Mesendoderm (in vitro differentiated cells): ENCODE results near the gene FLYWCH1.

Experiments used
- DNase-seq: peaks from one replicate; pipeline ENCODE4 v3.0.0; 2013
- H2AK5ac ChIP-seq: 2 replicates; pipeline ENCODE4 v1.6.1; 2013; ENCODE audit warnings: low read length, inconsistent platforms
- H2BK120ac ChIP-seq: 2 replicates; pipeline ENCODE4 v1.6.1; 2013; ENCODE audit warnings: low read depth, mild to moderate bottlenecking, low read length, moderate library complexity, mixed read lengths
- H2BK15ac ChIP-seq: replicated peaks from 2 replicates; pipeline ENCODE4 v1.6.1; 2013; ENCODE audit warnings: low read depth, mild to moderate bottlenecking, moderate library complexity
- H2BK5ac ChIP-seq: 2 replicates; pipeline ENCODE4 v1.6.1; 2013; ENCODE audit warnings: low read length, inconsistent platforms
- H3K18ac ChIP-seq: 2 replicates; pipeline ENCODE4 v1.6.1; 2013; ENCODE audit warnings: mild to moderate bottlenecking, low read length, mixed read lengths
- H3K23ac ChIP-seq: one replicate; pipeline ENCODE4 v1.6.1; 2013; ENCODE audit warnings: low read length
- H3K27ac ChIP-seq: 2 replicates; pipeline ENCODE4 v1.5.1; 2013; ENCODE audit warnings: low read depth, mild to moderate bottlenecking, inconsistent platforms, low read length, moderate library complexity
- H3K27me3 ChIP-seq: 2 replicates; pipeline ENCODE4 v1.6.1; 2013; ENCODE audit warnings: low read length, control low read depth, mild to moderate bottlenecking, inconsistent platforms; ENCODE audit not compliant: insufficient read depth, poor library complexity
- H3K36me3 ChIP-seq: 2 replicates; pipeline ENCODE4 v1.6.1; 2013; ENCODE audit warnings: low read length, inconsistent platforms; ENCODE audit not compliant: control insufficient read depth, insufficient read depth
- H3K4ac ChIP-seq: one replicate; pipeline ENCODE4 v1.6.1; 2013; ENCODE audit warnings: low read depth, mild to moderate bottlenecking, low read length, moderate library complexity
- H3K4me1 ChIP-seq: 2 replicates; pipeline ENCODE4 v1.6.1; 2013; ENCODE audit warnings: low read depth, low read length, inconsistent platforms; ENCODE audit not compliant: control insufficient read depth
- H3K4me2 ChIP-seq: 2 replicates; pipeline ENCODE4 v1.6.1; 2013; ENCODE audit warnings: low read length
- H3K4me3 ChIP-seq: 2 replicates; pipeline ENCODE4 v1.5.1; 2013; ENCODE audit warnings: mild to moderate bottlenecking, low read length
- H3K56ac ChIP-seq: one replicate; pipeline ENCODE4 v1.6.1; 2013; ENCODE audit warnings: low read length
- H3K79me1 ChIP-seq: 2 replicates; pipeline ENCODE4 v1.6.1; 2013; ENCODE audit warnings: low read length, inconsistent platforms
- H3K79me2 ChIP-seq: 2 replicates; pipeline ENCODE4 v1.6.1; 2013; ENCODE audit warnings: mild to moderate bottlenecking, low read length; ENCODE audit not compliant: control insufficient read depth, insufficient read depth
- H3K9ac ChIP-seq: 2 replicates; pipeline ENCODE4 v1.6.1; 2013; ENCODE audit warnings: low read length, inconsistent platforms
- H4K5ac ChIP-seq: one replicate; pipeline ENCODE4 v1.6.1; 2013; ENCODE audit warnings: low read length
- H4K8ac ChIP-seq: one replicate; pipeline ENCODE4 v1.6.1; 2013; ENCODE audit warnings: low read depth, mild to moderate bottlenecking, control low read depth, low read length, moderate library complexity
- WGBS: extraction: QIAGEN DNeasy Blood & Tissue Kit; methylation state at CpG from one replicate; pipeline ENCODE4 v1.1.7; 2013; ENCODE audit warnings: low lambda C conversion rate, missing lambda C conversion rate; ENCODE audit not compliant: insufficient coverage; ENCODE audit errors: extremely low coverage; 5-methylcytosine and 5-hydroxymethylcytosine counted together

FLYWCH1 gene

GRCh38 chr16:2991566-2992261 is 80.0 kb downstream of the FLYWCH1 start:
- Histone ChIP-seq H4K5ac (no peak overlapping the region), H2BK120ac (no peak overlapping the region), H4K8ac (no peak overlapping the region), H2BK5ac (no peak overlapping the region), H3K4me3 (no peak overlapping the region), H3K4me2 (no peak overlapping the region), H3K27me3 (no peaks in the 10 kb centered on the region), H3K79me1 (no peaks in the 10 kb centered on the region), H3K36me3 (no peaks in the 10 kb centered on the region), H2AK5ac (no peak overlapping the region), H3K4me1 (no peaks in the 10 kb centered on the region), H3K27ac (no peak overlapping the region), H2BK15ac (no peak overlapping the region), H3K18ac (no peak overlapping the region), H3K23ac (no peak overlapping the region), H3K9ac (no peak overlapping the region), H3K56ac (no peak overlapping the region), H3K79me2 (no peaks in the 10 kb centered on the region), H3K4ac (no peak overlapping the region)
- no CpG with 5 or more reads among the region's 12 CpGs for WGBS
- DNase-seq: no peak

- no peak overlapping the region for H3K56ac ChIP-seq
- no peak overlapping the region for H3K27ac ChIP-seq
- no peak for DNase-seq
- no peak overlapping the region for H3K18ac ChIP-seq
- no peaks in the 10 kb centered on the region for H3K4me1 ChIP-seq
- H3K9ac ChIP-seq: no peak overlapping the region
- no peak overlapping the region for H2AK5ac ChIP-seq
- H3K79me1 ChIP-seq: no peaks in the 10 kb centered on the region
- no peak overlapping the region for H4K5ac ChIP-seq
- H3K4me2 ChIP-seq: no peak overlapping the region
- H3K27me3 ChIP-seq: no peaks in the 10 kb centered on the region
- no peak overlapping the region for H4K8ac ChIP-seq
- H2BK5ac ChIP-seq: no peak overlapping the region
- no peaks in the 10 kb centered on the region for H3K79me2 ChIP-seq
- no peak overlapping the region for H2BK15ac ChIP-seq
- no peak overlapping the region for H3K4me3 ChIP-seq
- H3K36me3 ChIP-seq: no peaks in the 10 kb centered on the region
- no CpG with 5 or more reads among the region's 14 CpGs for WGBS
- H2BK120ac ChIP-seq: no peak overlapping the region
- no peak overlapping the region for H3K4ac ChIP-seq
- no peak overlapping the region for H3K23ac ChIP-seq
These were observed 80.8 kb downstream of the FLYWCH1 start for GRCh38 chr16:2992383-2993081.

GRCh38 chr16:2996298-2996697 is 84.6 kb downstream of the FLYWCH1 start:
- H3K9ac ChIP-seq: no peak overlapping the region
- H3K4me3 ChIP-seq: no peak overlapping the region
- H3K56ac ChIP-seq: peak overlapping the region; percentile 25
- no peak overlapping the region for H2BK5ac ChIP-seq
- H4K5ac ChIP-seq: no peak overlapping the region
- H3K27ac ChIP-seq: no peak overlapping the region
- no peak for DNase-seq
- H3K27me3 ChIP-seq: no peaks in the 10 kb centered on the region
- no peak overlapping the region for H3K23ac ChIP-seq
- H2AK5ac ChIP-seq: no peak overlapping the region
- no peak overlapping the region for H4K8ac ChIP-seq
- H2BK15ac ChIP-seq: no peak overlapping the region
- H3K36me3 ChIP-seq: no peaks in the 10 kb centered on the region
- no peaks in the 10 kb centered on the region for H3K4me1 ChIP-seq
- no CpG with 5 or more reads among the region's 13 CpGs for WGBS
- no peaks in the 10 kb centered on the region for H3K79me1 ChIP-seq
- H3K18ac ChIP-seq: no peak overlapping the region
- H3K79me2 ChIP-seq: no peaks in the 10 kb centered on the region
- H2BK120ac ChIP-seq: no peak overlapping the region
- H3K4me2 ChIP-seq: no peak overlapping the region
- no peak overlapping the region for H3K4ac ChIP-seq

GRCh38 chr16:2999929-3000328 is 88.2 kb downstream of the FLYWCH1 start:
- no peak overlapping the region for H4K8ac ChIP-seq
- no peaks in the 10 kb centered on the region for H3K4me1 ChIP-seq
- no peak overlapping the region for H3K4me2 ChIP-seq
- no peak overlapping the region for H3K18ac ChIP-seq
- WGBS: no CpG with 5 or more reads among the region's 6 CpGs
- H3K4me3 ChIP-seq: no peak overlapping the region
- H3K79me1 ChIP-seq: no peaks in the 10 kb centered on the region
- no peaks in the 10 kb centered on the region for H3K36me3 ChIP-seq
- H3K27me3 ChIP-seq: no peaks in the 10 kb centered on the region
- H3K23ac ChIP-seq: no peak overlapping the region
- H3K9ac ChIP-seq: no peak overlapping the region
- no peak overlapping the region for H4K5ac ChIP-seq
- H2AK5ac ChIP-seq: no peak overlapping the region
- no peak overlapping the region for H3K56ac ChIP-seq
- H3K4ac ChIP-seq: no peak overlapping the region
- no peak overlapping the region for H3K27ac ChIP-seq
- no peak overlapping the region for H2BK120ac ChIP-seq
- no peaks in the 10 kb centered on the region for H3K79me2 ChIP-seq
- H2BK5ac ChIP-seq: no peak overlapping the region
- DNase-seq: no peak
- no peak overlapping the region for H2BK15ac ChIP-seq

GRCh38 chr16:3000540-3000939 is 88.8 kb downstream of the FLYWCH1 start:
- Histone ChIP-seq H2BK120ac (no peak overlapping the region), H2BK15ac (no peak overlapping the region), H3K36me3 (no peaks in the 10 kb centered on the region), H3K4me3 (no peak overlapping the region), H2BK5ac (no peak overlapping the region), H4K8ac (no peak overlapping the region), H3K56ac (no peak overlapping the region), H3K27me3 (no peaks in the 10 kb centered on the region), H3K79me1 (no peaks in the 10 kb centered on the region), H4K5ac (no peak overlapping the region), H3K79me2 (no peaks in the 10 kb centered on the region), H3K4ac (no peak overlapping the region), H3K23ac (no peak overlapping the region), H3K9ac (no peak overlapping the region), H3K4me2 (no peak overlapping the region), H3K27ac (no peak overlapping the region), H3K4me1 (no peaks in the 10 kb centered on the region), H3K18ac (no peak overlapping the region), H2AK5ac (no peak overlapping the region)
- DNase-seq: no peak
- no CpG with 5 or more reads among the region's 4 CpGs for WGBS
